ENCODE measurements around the gene AKAP12.

AKAP12 gene

GRCh38 chr6:151317103-151317994 is 77.6 kb downstream of the AKAP12 start:
- no peak for DNase-seq (ENCODE audit: low spot score)
- Histone ChIP-seq H3K27ac (peak overlapping the region; percentile 9 to 32), H3K4me3 (no peak overlapping the region)
- TF ChIP-seq CTCF (IDR thresholded peaks at IDR 0.05) = no peak

DNA sequence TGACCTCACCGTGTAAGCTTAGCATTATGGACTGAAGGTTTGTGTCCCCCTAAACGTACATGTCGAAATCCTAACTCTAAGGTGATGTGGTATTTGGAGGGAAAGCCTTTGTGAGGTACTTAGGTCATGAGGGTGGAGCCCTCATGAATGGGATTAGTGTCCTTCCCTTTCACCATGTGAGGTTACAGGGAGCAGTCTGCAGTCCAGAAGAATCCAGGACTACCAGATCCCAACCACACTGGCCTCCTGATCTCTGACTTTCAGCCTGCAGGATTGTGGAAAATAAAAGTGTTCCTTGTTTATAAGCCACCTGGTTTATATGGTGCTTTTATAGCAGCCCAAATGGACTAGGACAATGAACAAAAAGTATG is 78.2 kb downstream of the AKAP12 start:
- peak overlapping the region; percentile 9 to 32 for H3K27ac ChIP-seq
- no peak for TF ChIP-seq CTCF (IDR thresholded peaks at IDR 0.05)
- DNase-seq (ENCODE audit: low spot score) = no peak
- no peak overlapping the region for H3K4me3 ChIP-seq

DNA sequence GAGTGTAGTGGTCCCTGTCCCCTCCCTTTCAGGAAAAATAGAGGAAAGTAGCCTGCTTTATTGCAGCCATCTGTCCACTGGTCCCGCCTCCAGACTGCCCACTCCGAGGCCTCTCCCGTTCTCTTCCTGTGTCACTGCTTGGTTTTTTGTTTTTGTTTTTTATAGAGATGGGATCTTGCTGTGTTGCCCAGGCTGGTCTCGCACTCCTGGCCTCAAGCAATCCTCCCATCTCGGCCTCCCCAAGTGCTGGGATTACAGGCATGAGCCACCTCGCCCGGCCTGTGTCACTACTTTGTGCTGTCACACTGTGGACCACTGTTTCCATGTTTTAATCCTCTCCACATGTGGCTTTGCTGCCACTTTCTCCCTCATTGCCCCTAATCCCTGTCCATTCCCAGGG is 80.4 kb downstream of the AKAP12 start:
- H3K4me3 ChIP-seq = no peak overlapping the region
- H3K27ac ChIP-seq = no peak overlapping the region
- no peak for DNase-seq (ENCODE audit: low spot score)
- no peak for TF ChIP-seq CTCF (IDR thresholded peaks at IDR 0.05)

- Histone ChIP-seq H3K27ac (no peak overlapping the region), H3K4me3 (no peak overlapping the region)
- DNase-seq (ENCODE audit: low spot score) = no peak
- TF ChIP-seq CTCF (IDR thresholded peaks at IDR 0.05) = no peak
Observed at GRCh38 chr6:151321438-151321837, 81.7 kb downstream of the AKAP12 start.

DNA sequence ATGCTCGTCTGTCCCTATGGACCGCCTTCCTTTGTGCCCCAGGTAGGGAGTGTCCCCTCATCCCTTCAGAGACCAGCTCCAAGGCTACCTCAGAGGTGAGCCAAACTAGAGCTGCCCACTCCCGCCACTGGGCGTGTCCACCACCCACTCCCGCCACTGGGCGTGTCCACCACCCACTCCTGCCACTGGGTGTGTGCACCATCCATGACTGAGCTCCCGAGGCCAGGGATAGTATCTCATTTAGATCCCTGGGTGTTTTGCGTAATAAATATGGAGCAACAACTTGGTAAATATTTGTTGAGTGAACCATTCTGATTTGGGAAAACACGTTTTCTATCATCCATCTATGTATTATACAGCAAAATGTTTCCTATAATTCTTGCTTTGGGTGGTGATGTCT is 82.8 kb downstream of the AKAP12 start:
- Histone ChIP-seq H3K4me3 (no peak overlapping the region), H3K27ac (no peak overlapping the region)
- DNase-seq (ENCODE audit: low spot score) = no peak
- no peak for TF ChIP-seq CTCF (IDR thresholded peaks at IDR 0.05)

- DNase-seq (ENCODE audit: low spot score) = peak; percentile 95
- Histone ChIP-seq H3K27ac (peak overlapping the region; percentile 82 to 89), H3K4me3 (peak overlapping the region; percentile 82)
- peak; percentile 95 for TF ChIP-seq CTCF (IDR thresholded peaks at IDR 0.05)
Observed at GRCh38 chr6:151323791-151324487, 84.2 kb downstream of the AKAP12 start.

GRCh38 chr6:151324488-151324825 is 84.7 kb downstream of the AKAP12 start:
- H3K4me3 ChIP-seq = peak overlapping the region; percentile 82
- no peak for TF ChIP-seq CTCF (IDR thresholded peaks at IDR 0.05)
- DNase-seq (ENCODE audit: low spot score) = no peak
- peak overlapping the region; percentile 82 to 89 for H3K27ac ChIP-seq

Measured in coronary artery (tissue), 2 donors.